A673 (cell line): ENCODE results near the gene COBLL1. TPM values are rescaled to one million over a fixed set of nuclear protein-coding genes. Genes with fewer than 3 reads are reported as not detected.
"Not testable (repeated sequence)": the region's sequence is repeated elsewhere in the genome, so short reads cannot be mapped to it uniquely, and the experiment has no call there.

Experiments
- BruUV-seq: library from RNA; stranded (reverse); fragments of 400-500 nt; replicated peaks from 2 replicates; lab custom pipeline; 2021; lab: Mats Ljungman, UMichigan
- CTCF ChIA-PET: fragments of 300-600 bp; sonication (Branson Sonifier 250); formaldehyde crosslinking; loops from one replicate; lab custom pipeline; 2022; ENCODE audit warnings: antibody characterized with exemption; lab: Charles Lee
- POLR2A ChIA-PET: fragments of 300-600 bp; sonication (Branson Sonifier 250); formaldehyde crosslinking; loops from one replicate; lab custom pipeline; 2022; ENCODE audit warnings: antibody characterized with exemption; ENCODE audit not compliant: low non-redundant PET; lab: Charles Lee
- DNase-seq: peaks from one replicate; pipeline ENCODE4 v3.0.0-alpha.2; 2015; ENCODE audit warnings: low spot score
- H3K27ac ChIP-seq: fragments of 200-600 bp; sonication (generic); 2 replicates; pipeline ENCODE4 v1.5.1; 2016; ENCODE audit warnings: mixed run types, low read depth, mild to moderate bottlenecking, mixed read lengths, antibody characterized with exemption, low read length; ENCODE audit not compliant: poor library complexity, severe bottlenecking
- H3K27me3 ChIP-seq: fragments of 200-600 bp; sonication (generic); replicated peaks from 2 replicates; pipeline ENCODE4 v1.6.1; 2017; ENCODE audit warnings: mixed run types, low read depth, mild to moderate bottlenecking, mixed read lengths, antibody characterized with exemption, low read length; ENCODE audit not compliant: insufficient read depth, poor library complexity
- H3K36me3 ChIP-seq: fragments of 200-600 bp; sonication (generic); 2 replicates; pipeline ENCODE4 v1.6.1; 2016; ENCODE audit warnings: mixed run types, mild to moderate bottlenecking, mixed read lengths, antibody characterized with exemption, low read length; ENCODE audit not compliant: insufficient read depth, poor library complexity, severe bottlenecking
- H3K4me1 ChIP-seq: fragments of 200-600 bp; sonication (generic); 2 replicates; pipeline ENCODE4 v1.6.1; 2017; ENCODE audit warnings: mixed run types, mild to moderate bottlenecking, mixed read lengths, antibody characterized with exemption, low read length; ENCODE audit not compliant: insufficient read depth, poor library complexity, severe bottlenecking
- H3K4me3 ChIP-seq: fragments of 200-600 bp; sonication (generic); 2 replicates; pipeline ENCODE4 v1.5.1; 2016; ENCODE audit warnings: low read depth, mixed run types, mild to moderate bottlenecking, mixed read lengths, low read length; ENCODE audit not compliant: poor library complexity, severe bottlenecking
- H3K9me3 ChIP-seq: fragments of 200-600 bp; sonication (generic); 2 replicates; pipeline ENCODE4 v1.6.1; 2016; ENCODE audit warnings: mixed run types, low read depth, mild to moderate bottlenecking, mixed read lengths, antibody characterized with exemption, low read length; ENCODE audit not compliant: poor library complexity, severe bottlenecking
- EZH2 ChIP-seq: fragments of 200-600 bp; sonication (generic); IDR thresholded peaks from 2 replicates; pipeline ENCODE4 v1.6.1; 2017; ENCODE audit warnings: borderline replicate concordance, low read depth, mild to moderate bottlenecking, mixed read lengths, antibody characterized with exemption, low read length; ENCODE audit not compliant: poor library complexity, severe bottlenecking
- intact Hi-C: fragments of 100-400 bp; cut with micrococcal nuclease; formaldehyde crosslinking; loops from one replicate; pipeline ENCODE4 v1.10.0; 2022; ENCODE audit not compliant: unreplicated experiment
- total RNA-seq: library from RNA; stranded (reverse); gene quantifications from 2 replicates; pipeline ENCODE4 v1.2.3, GENCODE V29; 2021
- TF ChIP-seq, protein P1 (sequence below): fragments of 300-800, 200-600 bp; sonication (generic); conservative IDR thresholded peaks from 2 replicates; pipeline ENCODE4 v1.5.1; 2017; ENCODE audit warnings: low read depth, mild to moderate bottlenecking, antibody characterized with exemption, low read length, moderate library complexity, mixed read lengths

COBLL1 gene
- total RNA-seq, 1 experiment from 2014 or later, result 6.6 TPM

DNA sequence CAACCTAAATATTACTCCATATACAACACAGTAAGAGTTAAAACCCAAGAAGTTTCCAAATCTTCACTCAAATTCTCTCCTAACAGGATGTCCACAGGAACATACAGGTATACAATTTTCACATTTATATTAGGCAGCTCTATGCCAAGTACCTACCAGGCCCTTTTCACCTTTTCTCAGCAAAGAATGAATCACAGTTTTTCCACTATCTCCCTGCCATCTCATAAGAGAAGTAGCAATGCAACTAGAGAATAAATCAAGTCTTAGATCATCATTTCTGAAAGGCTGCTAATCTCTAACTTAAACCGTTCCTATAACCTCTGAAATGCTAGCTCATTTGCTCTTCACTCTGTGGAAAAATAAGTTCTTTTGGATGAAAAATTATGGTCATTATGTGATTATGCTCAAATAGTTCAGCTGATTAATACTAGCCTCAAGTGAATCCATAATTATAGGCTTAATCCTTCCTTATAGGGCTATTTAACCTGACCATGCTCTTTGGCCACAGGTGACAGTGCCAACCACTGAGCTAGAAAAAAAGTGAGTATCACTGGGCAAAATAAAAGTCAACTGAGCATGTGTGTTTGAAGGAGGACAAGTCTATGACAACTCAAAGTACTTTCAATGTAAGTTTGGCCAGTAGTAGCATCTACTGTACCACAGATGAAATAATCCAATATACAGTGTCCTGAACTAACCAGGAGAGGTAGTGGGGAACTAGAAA, 79.7 kb downstream of the COBLL1 start:
- no TSS peak for BruUV-seq
- no peaks in the 10 kb centered on the region for H3K36me3 ChIP-seq
- no peaks in the 10 kb centered on the region for H3K9me3 ChIP-seq
- ChIA-PET CTCF (no interaction called here), POLR2A (no interaction called here)
- intact Hi-C loops, result no loop called here
- H3K27me3 ChIP-seq, result no peaks in the 10 kb centered on the region
- no peak for TF ChIP-seq EZH2
- TF ChIP-seq, protein P1, sequence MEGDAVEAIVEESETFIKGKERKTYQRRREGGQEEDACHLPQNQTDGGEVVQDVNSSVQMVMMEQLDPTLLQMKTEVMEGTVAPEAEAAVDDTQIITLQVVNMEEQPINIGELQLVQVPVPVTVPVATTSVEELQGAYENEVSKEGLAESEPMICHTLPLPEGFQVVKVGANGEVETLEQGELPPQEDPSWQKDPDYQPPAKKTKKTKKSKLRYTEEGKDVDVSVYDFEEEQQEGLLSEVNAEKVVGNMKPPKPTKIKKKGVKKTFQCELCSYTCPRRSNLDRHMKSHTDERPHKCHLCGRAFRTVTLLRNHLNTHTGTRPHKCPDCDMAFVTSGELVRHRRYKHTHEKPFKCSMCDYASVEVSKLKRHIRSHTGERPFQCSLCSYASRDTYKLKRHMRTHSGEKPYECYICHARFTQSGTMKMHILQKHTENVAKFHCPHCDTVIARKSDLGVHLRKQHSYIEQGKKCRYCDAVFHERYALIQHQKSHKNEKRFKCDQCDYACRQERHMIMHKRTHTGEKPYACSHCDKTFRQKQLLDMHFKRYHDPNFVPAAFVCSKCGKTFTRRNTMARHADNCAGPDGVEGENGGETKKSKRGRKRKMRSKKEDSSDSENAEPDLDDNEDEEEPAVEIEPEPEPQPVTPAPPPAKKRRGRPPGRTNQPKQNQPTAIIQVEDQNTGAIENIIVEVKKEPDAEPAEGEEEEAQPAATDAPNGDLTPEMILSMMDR, result no peak
- no peak overlapping the region for H3K4me3 ChIP-seq
- no peaks in the 10 kb centered on the region for H3K4me1 ChIP-seq
- no peak overlapping the region for H3K27ac ChIP-seq
- no peak for DNase-seq

DNA sequence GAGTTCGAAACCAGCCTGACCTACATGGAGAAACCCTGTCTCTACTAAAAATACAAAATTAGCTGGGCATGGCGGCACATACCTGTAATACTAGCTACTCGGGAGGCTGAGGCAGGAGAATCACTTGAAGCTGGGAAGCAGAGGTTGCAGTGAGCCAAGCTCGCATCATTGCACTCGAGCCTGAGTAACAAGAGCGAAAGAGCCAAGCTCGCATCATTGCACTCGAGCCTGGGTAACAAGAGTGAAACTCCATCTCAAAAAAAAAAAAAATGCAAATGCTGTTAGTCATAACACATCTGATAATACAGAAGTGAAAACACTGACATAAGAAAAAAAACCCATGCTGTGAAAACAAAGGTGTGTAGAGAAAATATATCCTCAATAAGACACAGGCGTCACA, 80.4 kb downstream of the COBLL1 start:
- H3K36me3 ChIP-seq, BruUV-seq, CTCF ChIA-PET, POLR2A ChIA-PET, H3K27ac ChIP-seq, DNase-seq, intact Hi-C loops, H3K4me1 ChIP-seq, H3K27me3 ChIP-seq, H3K4me3 ChIP-seq, H3K9me3 ChIP-seq: not testable (repeated sequence)

DNA sequence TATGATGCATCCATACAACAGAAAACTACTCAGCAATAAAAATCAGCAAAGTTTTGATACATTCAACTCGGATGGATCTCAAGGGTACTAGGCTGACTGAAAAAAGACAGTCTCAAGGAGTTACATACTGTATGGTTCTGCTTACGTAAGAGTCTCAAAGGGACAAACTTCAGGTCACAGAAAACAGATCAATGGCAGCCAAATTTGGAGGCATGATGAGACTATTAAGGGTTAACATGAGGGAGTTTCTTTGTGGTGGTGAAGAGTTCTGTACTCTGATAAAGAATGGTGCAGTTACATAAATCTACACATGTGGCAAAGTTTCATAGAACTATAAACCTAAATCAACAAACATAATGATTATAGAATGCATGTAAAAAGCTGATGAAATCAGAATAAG, 81.4 kb downstream of the COBLL1 start:
- Histone ChIP-seq H3K36me3 (no peaks in the 10 kb centered on the region), H3K4me1 (no peaks in the 10 kb centered on the region), H3K4me3 (no peak overlapping the region), H3K27ac (no peak overlapping the region), H3K9me3 (no peaks in the 10 kb centered on the region), H3K27me3 (no peaks in the 10 kb centered on the region)
- no peak for DNase-seq
- POLR2A ChIA-PET, result no interaction called here
- intact Hi-C loops, result no loop called here
- BruUV-seq, result no TSS peak
- CTCF ChIA-PET, result no interaction called here
- no peak for TF ChIP-seq EZH2
- TF ChIP-seq, protein P1, result no peak
